ENCODE data around the gene PRRX1.

Gene PRRX1

GRCh38 chr1:170668209-170669106, 4.5 kb downstream of the PRRX1 start:
- H3K27me3 Mint-ChIP-seq (ENCODE audit: low read depth), result peaks cover 95% of the 10 kb centered on the region
- H3K4me1 Mint-ChIP-seq, result peaks cover 76% of the 10 kb centered on the region
- H3K9me3 Mint-ChIP-seq, result no peaks in the 10 kb centered on the region
- H3K27ac Mint-ChIP-seq, result peak overlapping the region; percentile 91 to 94 (median 92)
- H3K36me3 Mint-ChIP-seq (ENCODE audit: low read depth), result peaks cover 48% of the 10 kb centered on the region
- peak overlapping the region; percentile 85 to 93 (median 93) for H3K4me3 Mint-ChIP-seq
- no peak for TF ChIP-seq CTCF (IDR thresholded peaks at IDR 0.05; ENCODE audit: unreplicated experiment in 3 of 3)

- Mint-ChIP-seq H3K36me3 (ENCODE audit: low read depth) (peaks cover 54% of the 10 kb centered on the region), H3K9me3 (no peaks in the 10 kb centered on the region), H3K27ac (peak overlapping the region; percentile 91 to 94 (median 92)), H3K4me1 (peaks cover 78% of the 10 kb centered on the region), H3K4me3 (peak overlapping the region; percentile 85 to 93 (median 93)), H3K27me3 (ENCODE audit: low read depth) (peaks cover 95% of the 10 kb centered on the region)
- no peak for TF ChIP-seq CTCF (IDR thresholded peaks at IDR 0.05; ENCODE audit: unreplicated experiment in 3 of 3)
Observed at GRCh38 chr1:170669107-170669445, 5.1 kb downstream of the PRRX1 start.

GRCh38 chr1:170669586-170670530, 5.9 kb downstream of the PRRX1 start:
- peaks cover 82% of the 10 kb centered on the region for H3K4me1 Mint-ChIP-seq
- no peak for TF ChIP-seq CTCF (IDR thresholded peaks at IDR 0.05; ENCODE audit: unreplicated experiment in 3 of 3)
- peaks cover 90% of the 10 kb centered on the region for H3K27me3 Mint-ChIP-seq (ENCODE audit: low read depth)
- H3K36me3 Mint-ChIP-seq (ENCODE audit: low read depth), result peaks cover 57% of the 10 kb centered on the region
- H3K4me3 Mint-ChIP-seq, result peak overlapping the region; percentile 85 to 93 (median 93)
- H3K9me3 Mint-ChIP-seq, result no peaks in the 10 kb centered on the region
- H3K27ac Mint-ChIP-seq, result peak overlapping the region; percentile 91 to 94 (median 92)

- peak overlapping the region; percentile 85 to 93 (median 93) for H3K4me3 Mint-ChIP-seq
- H3K27me3 Mint-ChIP-seq (ENCODE audit: low read depth), result peaks cover 78% of the 10 kb centered on the region
- peaks cover 50% of the 10 kb centered on the region for H3K36me3 Mint-ChIP-seq (ENCODE audit: low read depth)
- TF ChIP-seq CTCF (IDR thresholded peaks at IDR 0.05; ENCODE audit: unreplicated experiment in 3 of 3), result peak; percentile 67 to 89 (median 79)
- peaks cover 78% of the 10 kb centered on the region for H3K4me1 Mint-ChIP-seq
- H3K9me3 Mint-ChIP-seq, result no peaks in the 10 kb centered on the region
- H3K27ac Mint-ChIP-seq, result peak overlapping the region; percentile 58 to 94 (median 92)
Observed at GRCh38 chr1:170670802-170671628, 7.1 kb downstream of the PRRX1 start.

GRCh38 chr1:170671629-170671963, 7.7 kb downstream of the PRRX1 start:
- Mint-ChIP-seq H3K4me1 (peaks cover 80% of the 10 kb centered on the region), H3K9me3 (no peaks in the 10 kb centered on the region), H3K27ac (peak overlapping the region; percentile 58 to 94 (median 92)), H3K36me3 (ENCODE audit: low read depth) (peaks cover 46% of the 10 kb centered on the region), H3K27me3 (ENCODE audit: low read depth) (peaks cover 72% of the 10 kb centered on the region), H3K4me3 (peak overlapping the region; percentile 85 to 93 (median 93))
- peak in 2 of 3 experiments; percentile 25 to 49 for TF ChIP-seq CTCF (IDR thresholded peaks at IDR 0.05; ENCODE audit: unreplicated experiment in 3 of 3)
